A549 (cell line): ENCODE results near the gene SMIM20. TPM values are rescaled to one million over a fixed set of nuclear protein-coding genes. Genes with fewer than 3 reads are reported as not detected.

ENCODE experiments used
- ATAC-seq, 2 experiments: fragments of 200-7000 bp in 1 of 2; fragments of >200 bp in 1 of 2; cut with Nextera tagmentation in 1 of 2; cut with Tn5 transposase in 1 of 2; 3 replicates each; pipeline versions ENCODE4 v1.8.0 to v1.9.1; 2018 to 2020; ENCODE audit warnings: mild to moderate bottlenecking in 1 of 2, moderate library complexity in 1 of 2
- CTCF ChIA-PET: fragments of 300-600 bp; sonication (Branson Sonifier 250); formaldehyde crosslinking; extraction: SDS; loops from one replicate; lab custom pipeline; 2021; ENCODE audit warnings: antibody characterized with exemption, inconsistent platforms; lab: Yijun Ruan, JAX
- POLR2A ChIA-PET: fragments of 350-600 bp; formaldehyde crosslinking; extraction: SDS; loops from one replicate; lab custom pipeline; 2021; ENCODE audit warnings: antibody characterized with exemption, inconsistent platforms; lab: Yijun Ruan, JAX
- DNase-seq, 2 experiments: peaks; one replicate each; pipeline versions ENCODE4 v3.0.0 to v3.0.0-alpha.2; 2011 to 2016; ENCODE audit warnings: low read depth in 1 of 2, low spot score in 1 of 2
- FAIRE-seq: peaks from 2 replicates; lab custom pipeline; 2011; peaks lifted over from hg19 to GRCh38; lab: Jason Lieb, UNC
- H3K27ac ChIP-seq, 2 experiments: fragments of >200 bp; sonication (Bioruptor Twin); formaldehyde crosslinking; 3 replicates each; pipeline ENCODE4 v1.5.1; 2016 to 2017
- H3K4me1 ChIP-seq: fragments of >200 bp; sonication (Bioruptor Twin); formaldehyde crosslinking; 3 replicates; pipeline ENCODE4 v1.6.1; 2016
- H3K4me2 ChIP-seq: fragments of >200 bp; sonication (Bioruptor Twin); formaldehyde crosslinking; 3 replicates; pipeline ENCODE4 v1.6.1; 2016
- H3K4me3 ChIP-seq: fragments of >200 bp; sonication (Bioruptor Twin); formaldehyde crosslinking; 3 replicates; pipeline ENCODE4 v1.5.1; 2016
- H3K9me3 ChIP-seq: fragments of >200 bp; sonication (Bioruptor Twin); formaldehyde crosslinking; 3 replicates; pipeline ENCODE4 v1.6.1; 2016
- BHLHE40 ChIP-seq: IDR thresholded peaks from 2 replicates; pipeline ENCODE4 v1.6.1; 2012; ENCODE audit warnings: low read depth, low read length, inconsistent platforms
- CBX2 ChIP-seq: fragments of 200-600 bp; sonication (generic); IDR thresholded peaks from 2 replicates; pipeline ENCODE4 v1.6.1; 2016; ENCODE audit warnings: low read depth, mild to moderate bottlenecking, borderline replicate concordance
- CBX8 ChIP-seq: fragments of 200-600 bp; sonication (generic); IDR thresholded peaks from 2 replicates; pipeline ENCODE4 v1.6.1; 2016
- EHF ChIP-seq: fragments of 250-450 bp; sonication (Bioruptor Pico); IDR thresholded peaks from 2 replicates; pipeline ENCODE4 v1.5.0; 2020; ENCODE audit warnings: mild to moderate bottlenecking
- FOSL2 ChIP-seq, 2 experiments: fragments of 450-650 bp in 1 of 2; fragments of >200 bp in 1 of 2; sonication (Bioruptor Twin) in 1 of 2; formaldehyde crosslinking; IDR thresholded peaks; 2 replicates each; pipeline versions ENCODE4 v1.5.0 to v1.6.1; 2016 to 2020; ENCODE audit warnings: mild to moderate bottlenecking in 1 of 2, moderate library complexity in 1 of 2
- GATA3 ChIP-seq: IDR thresholded peaks from 2 replicates; pipeline ENCODE4 v1.6.1; 2012; ENCODE audit warnings: borderline replicate concordance
- HDAC2 ChIP-seq: fragments of 200-600 bp; sonication (generic); IDR thresholded peaks from 2 replicates; pipeline ENCODE4 v1.6.1; 2016
- HOXB5 ChIP-seq: fragments of 250-450 bp; sonication (Bioruptor Pico); IDR thresholded peaks from 2 replicates; pipeline ENCODE4 v1.5.0; 2020; ENCODE audit warnings: mild to moderate bottlenecking, moderate library complexity
- JUN ChIP-seq, 2 experiments: fragments of >200 bp; sonication (Bioruptor Twin); formaldehyde crosslinking; IDR thresholded peaks; 2 replicates in 1 of 2; 3 replicates in 1 of 2; pipeline ENCODE4 v1.6.1; 2016 to 2017
- JUNB ChIP-seq: fragments of >200 bp; sonication (Bioruptor Twin); formaldehyde crosslinking; IDR thresholded peaks from 2 replicates; pipeline ENCODE4 v1.6.1; 2016
- KDM1A ChIP-seq: fragments of 200-600 bp; sonication (generic); IDR thresholded peaks from 2 replicates; pipeline ENCODE4 v1.6.1; 2016; ENCODE audit warnings: low read depth, mild to moderate bottlenecking
- MAFK ChIP-seq: fragments of 450-650 bp; IDR thresholded peaks from 2 replicates; pipeline ENCODE4 v1.6.1; 2014; ENCODE audit not compliant: partially characterized antibody
- MAZ ChIP-seq: fragments of 150-350 bp; IDR thresholded peaks from 2 replicates; pipeline ENCODE4 v1.6.1; 2014; ENCODE audit warnings: antibody characterized with exemption, low read depth, low read length, borderline replicate concordance
- NFE2L2 ChIP-seq: fragments of 150-350 bp; conservative IDR thresholded peaks from 2 replicates; pipeline ENCODE4 v1.6.1; 2014; ENCODE audit warnings: low read length
- NR3C1 ChIP-seq: fragments of >200 bp; sonication (Bioruptor Twin); formaldehyde crosslinking; IDR thresholded peaks from 3 replicates; pipeline ENCODE4 v1.6.1; 2017
- RCOR1 ChIP-seq: fragments of 150-350 bp; IDR thresholded peaks from 2 replicates; pipeline ENCODE4 v1.6.1; 2014; ENCODE audit warnings: antibody characterized with exemption, low read length, low read depth
- RNF2 ChIP-seq: fragments of 200-600 bp; sonication (generic); IDR thresholded peaks from 2 replicates; pipeline ENCODE4 v1.6.1; 2016; ENCODE audit warnings: low read depth, mild to moderate bottlenecking, antibody characterized with exemption, moderate library complexity, borderline replicate concordance
- SMC3 ChIP-seq: fragments of >200 bp; sonication (Bioruptor Twin); formaldehyde crosslinking; IDR thresholded peaks from 3 replicates; pipeline ENCODE4 v1.6.1; 2018; ENCODE audit warnings: inconsistent platforms
- SREBF2 ChIP-seq: fragments of 450-650 bp; IDR thresholded peaks from 2 replicates; pipeline ENCODE4 v1.6.1; 2014; ENCODE audit warnings: mild to moderate bottlenecking, moderate library complexity
- TP53 ChIP-seq: fragments of 250-450 bp; sonication (Bioruptor Pico); IDR thresholded peaks from 2 replicates; pipeline ENCODE4 v1.5.0; 2021; ENCODE audit warnings: mild to moderate bottlenecking, moderate library complexity
- ZC3H11A ChIP-seq: fragments of 450-650 bp; IDR thresholded peaks from 2 replicates; pipeline ENCODE4 v1.6.1; 2014; ENCODE audit warnings: antibody characterized with exemption, mild to moderate bottlenecking
- ZSCAN20 ChIP-seq: fragments of 250-450 bp; sonication (Bioruptor Pico); IDR thresholded peaks from 2 replicates; pipeline ENCODE4 v1.8.0; 2022; ENCODE audit warnings: mild to moderate bottlenecking, moderate library complexity
- WGBS: methylation state at CpG from one replicate; pipeline ENCODE4 v1.1.6; 2017; ENCODE audit errors: missing lambda C conversion rate; 5-methylcytosine and 5-hydroxymethylcytosine counted together
- polyA plus RNA-seq, 4 experiments: library from polyadenylated mRNA; depleted of rRNA in 3 of 4; stranded (reverse); fragments of >200 nt; fragmentation: RNase III in 1 of 4; extraction: RNeasy Plus Mini Kit Qiagen cat#74134 plus additional on column Dnase treatment in 1 of 4; gene quantifications; 2 replicates in 3 of 4; 3 replicates in 1 of 4; pipeline ENCODE4 v1.2.3, GENCODE V29; 2011 to 2017
- TF ChIP-seq, protein P1 (sequence below): fragments of 250-450 bp; sonication (Bioruptor Pico); IDR thresholded peaks from 2 replicates; pipeline ENCODE4 v1.5.0; 2021; ENCODE audit warnings: mild to moderate bottlenecking, moderate library complexity, borderline replicate concordance
- TF ChIP-seq, protein P2 (sequence below): fragments of >200 bp; sonication (Bioruptor Twin); formaldehyde crosslinking; IDR thresholded peaks from 3 replicates; pipeline ENCODE4 v1.5.1; 2016
- TF ChIP-seq, protein P3 (sequence below): fragments of 250-450 bp; sonication (Bioruptor Pico); IDR thresholded peaks from 2 replicates; pipeline ENCODE4 v1.5.0; 2020; ENCODE audit warnings: low read depth, mild to moderate bottlenecking, moderate library complexity
- TF ChIP-seq, protein P4 (sequence below): fragments of >200 bp; sonication (Bioruptor Twin); formaldehyde crosslinking; IDR thresholded peaks from 3 replicates; pipeline ENCODE4 v1.6.1; 2016
- TF ChIP-seq, protein P5 (sequence below): IDR thresholded peaks from 2 replicates; pipeline ENCODE4 v1.6.1; 2012; ENCODE audit warnings: low read depth, borderline replicate concordance
- TF ChIP-seq, protein P6 (sequence below): IDR thresholded peaks from 2 replicates; pipeline ENCODE4 v1.6.1; 2012

SMIM20 gene
- polyA plus RNA-seq, 2 of the 4 experiments (the other 2 are of a cell fraction) = 32.9 to 50.5 TPM

DNA sequence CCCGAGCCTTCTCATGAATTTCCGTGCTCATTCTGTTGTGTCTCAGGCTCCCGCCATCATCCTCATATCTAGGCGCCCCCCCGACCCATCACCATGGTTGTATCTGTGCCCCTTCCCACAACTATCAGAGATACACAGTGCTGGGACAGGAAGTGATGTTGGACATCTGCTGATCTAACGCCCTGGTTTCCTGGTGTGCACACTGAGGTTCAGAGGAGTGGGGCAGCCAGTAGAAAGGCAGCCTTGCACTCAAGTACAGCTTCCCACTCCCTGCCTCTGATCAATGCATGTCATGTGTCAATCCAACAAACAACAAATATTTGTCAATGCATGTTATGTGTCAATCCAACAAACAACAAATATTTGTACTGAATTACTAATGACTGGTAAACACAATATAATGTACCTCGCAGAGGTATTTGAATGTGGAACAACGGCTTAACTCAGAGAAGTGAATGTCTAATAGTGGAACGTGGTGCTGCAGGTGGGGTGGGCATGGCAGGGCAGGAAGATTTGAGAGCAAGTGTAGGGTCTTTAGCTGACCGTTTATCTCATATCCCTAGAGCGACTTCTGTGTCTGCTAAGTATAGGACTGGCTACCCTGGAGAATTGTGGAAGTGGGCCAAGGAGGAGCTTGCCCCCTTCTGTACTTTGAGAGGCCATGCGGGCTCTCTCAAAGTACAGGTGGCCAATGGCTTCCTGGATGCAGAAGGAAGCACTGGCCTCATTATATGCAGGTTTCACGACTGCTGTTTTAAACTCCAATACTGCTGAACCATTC is 41.0 kb upstream of the SMIM20 start:
- no peak for TF ChIP-seq RNF2
- TF ChIP-seq ZC3H11A = no peak
- TF ChIP-seq MAFK = no peak
- no peak for TF ChIP-seq CBX8
- TF ChIP-seq JUNB = no peak
- no peak for TF ChIP-seq FOSL2 (IDR thresholded peaks at IDR 0.05)
- TF ChIP-seq FOSL2 (CRISPR knock-in tag; IDR thresholded peaks at IDR 0.05) = no peak
- TF ChIP-seq, protein P1, sequence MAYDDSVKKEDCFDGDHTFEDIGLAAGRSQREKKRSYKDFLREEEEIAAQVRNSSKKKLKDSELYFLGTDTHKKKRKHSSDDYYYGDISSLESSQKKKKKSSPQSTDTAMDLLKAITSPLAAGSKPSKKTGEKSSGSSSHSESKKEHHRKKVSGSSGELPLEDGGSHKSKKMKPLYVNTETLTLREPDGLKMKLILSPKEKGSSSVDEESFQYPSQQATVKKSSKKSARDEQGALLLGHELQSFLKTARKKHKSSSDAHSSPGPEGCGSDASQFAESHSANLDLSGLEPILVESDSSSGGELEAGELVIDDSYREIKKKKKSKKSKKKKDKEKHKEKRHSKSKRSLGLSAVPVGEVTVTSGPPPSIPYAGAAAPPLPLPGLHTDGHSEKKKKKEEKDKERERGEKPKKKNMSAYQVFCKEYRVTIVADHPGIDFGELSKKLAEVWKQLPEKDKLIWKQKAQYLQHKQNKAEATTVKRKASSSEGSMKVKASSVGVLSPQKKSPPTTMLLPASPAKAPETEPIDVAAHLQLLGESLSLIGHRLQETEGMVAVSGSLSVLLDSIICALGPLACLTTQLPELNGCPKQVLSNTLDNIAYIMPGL (CRISPR knock-in tag) = no peak
- no peak for TF ChIP-seq JUN (IDR thresholded peaks at IDR 0.05)
- TF ChIP-seq SMC3 = no peak
- TF ChIP-seq CBX2 = no peak
- TF ChIP-seq, protein P2, sequence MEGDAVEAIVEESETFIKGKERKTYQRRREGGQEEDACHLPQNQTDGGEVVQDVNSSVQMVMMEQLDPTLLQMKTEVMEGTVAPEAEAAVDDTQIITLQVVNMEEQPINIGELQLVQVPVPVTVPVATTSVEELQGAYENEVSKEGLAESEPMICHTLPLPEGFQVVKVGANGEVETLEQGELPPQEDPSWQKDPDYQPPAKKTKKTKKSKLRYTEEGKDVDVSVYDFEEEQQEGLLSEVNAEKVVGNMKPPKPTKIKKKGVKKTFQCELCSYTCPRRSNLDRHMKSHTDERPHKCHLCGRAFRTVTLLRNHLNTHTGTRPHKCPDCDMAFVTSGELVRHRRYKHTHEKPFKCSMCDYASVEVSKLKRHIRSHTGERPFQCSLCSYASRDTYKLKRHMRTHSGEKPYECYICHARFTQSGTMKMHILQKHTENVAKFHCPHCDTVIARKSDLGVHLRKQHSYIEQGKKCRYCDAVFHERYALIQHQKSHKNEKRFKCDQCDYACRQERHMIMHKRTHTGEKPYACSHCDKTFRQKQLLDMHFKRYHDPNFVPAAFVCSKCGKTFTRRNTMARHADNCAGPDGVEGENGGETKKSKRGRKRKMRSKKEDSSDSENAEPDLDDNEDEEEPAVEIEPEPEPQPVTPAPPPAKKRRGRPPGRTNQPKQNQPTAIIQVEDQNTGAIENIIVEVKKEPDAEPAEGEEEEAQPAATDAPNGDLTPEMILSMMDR = no peak
- FAIRE-seq = no peak
- no peak for DNase-seq
- WGBS = 80% methylated on average over 13 of the region's 13 CpGs
- ChIA-PET CTCF (interaction anchor here (1.0 kb wide), 1 partner anchor 9 kb away, joined by 3 read pairs; no protein-coding TSS in a partner anchor), POLR2A (no interaction called here)
- H3K4me1 ChIP-seq = no peaks in the 10 kb centered on the region
- ATAC-seq = no peak
- no peak overlapping the region for H3K27ac ChIP-seq
- H3K9me3 ChIP-seq = no peaks in the 10 kb centered on the region
- H3K4me3 ChIP-seq = no peak overlapping the region
- no peak overlapping the region for H3K4me2 ChIP-seq

DNA sequence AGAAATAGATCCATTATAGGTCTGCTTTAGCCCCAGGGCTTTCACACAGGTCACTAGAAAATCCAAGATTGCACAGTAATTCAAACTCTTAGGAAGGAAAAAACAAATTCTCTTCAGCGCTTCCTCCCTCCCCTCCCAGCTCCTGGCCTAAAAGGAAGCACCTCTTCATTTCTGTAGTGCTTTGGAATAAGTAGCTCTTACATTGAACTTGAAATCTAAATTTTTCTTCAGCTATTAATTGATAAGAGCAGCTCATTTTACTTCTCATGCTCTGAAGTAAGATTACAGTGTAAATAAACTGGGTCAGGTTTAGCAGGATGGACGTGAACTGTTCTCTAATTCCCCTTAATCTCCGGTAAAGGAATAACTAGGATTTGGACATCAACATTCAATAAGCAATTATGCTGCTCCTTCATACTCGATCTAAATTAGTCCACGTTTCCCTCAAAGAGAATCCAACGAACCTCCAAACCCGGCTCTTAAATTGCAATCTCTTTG is 40.3 kb upstream of the SMIM20 start:
- no peaks in the 10 kb centered on the region for H3K4me1 ChIP-seq
- no peak for ATAC-seq
- H3K4me3 ChIP-seq = no peak overlapping the region
- H3K27ac ChIP-seq = no peak overlapping the region
- 80% methylated on average over 7 of the region's 7 CpGs for WGBS
- ChIA-PET CTCF (interaction anchor here (1.0 kb wide), 1 partner anchor 10 kb away, joined by 3 read pairs; no protein-coding TSS in a partner anchor), POLR2A (no interaction called here)
- no peaks in the 10 kb centered on the region for H3K9me3 ChIP-seq
- TF ChIP-seq MAZ = no peak
- TF ChIP-seq HOXB5 (CRISPR knock-in tag) = no peak
- no peak for TF ChIP-seq HDAC2
- no peak for TF ChIP-seq SREBF2
- TF ChIP-seq, protein P3, sequence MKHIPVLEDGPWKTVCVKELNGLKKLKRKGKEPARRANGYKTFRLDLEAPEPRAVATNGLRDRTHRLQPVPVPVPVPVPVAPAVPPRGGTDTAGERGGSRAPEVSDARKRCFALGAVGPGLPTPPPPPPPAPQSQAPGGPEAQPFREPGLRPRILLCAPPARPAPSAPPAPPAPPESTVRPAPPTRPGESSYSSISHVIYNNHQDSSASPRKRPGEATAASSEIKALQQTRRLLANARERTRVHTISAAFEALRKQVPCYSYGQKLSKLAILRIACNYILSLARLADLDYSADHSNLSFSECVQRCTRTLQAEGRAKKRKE (CRISPR knock-in tag) = no peak
- TF ChIP-seq ZSCAN20 = no peak
- TF ChIP-seq TP53 (CRISPR knock-in tag) = no peak
- no peak for FAIRE-seq
- DNase-seq = no peak
- H3K4me2 ChIP-seq = no peak overlapping the region

DNA sequence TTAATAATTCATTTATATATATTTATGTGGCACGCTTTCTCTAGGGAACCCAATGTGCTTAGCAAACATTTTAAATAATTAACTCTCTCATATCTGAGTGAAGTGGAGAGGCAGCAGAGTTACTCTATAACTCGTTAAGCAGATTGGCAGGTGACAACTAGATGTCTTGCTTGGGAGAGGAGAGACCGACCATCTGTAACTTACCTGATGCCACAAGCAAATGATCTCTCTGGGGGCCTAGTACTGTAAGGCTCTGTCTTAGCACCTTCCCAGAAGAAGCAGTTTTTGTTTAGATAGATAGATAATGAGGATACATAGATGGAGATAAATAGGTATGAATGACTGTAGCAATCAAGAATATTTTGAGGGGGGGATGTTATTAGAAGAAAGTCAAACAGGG is 39.4 kb upstream of the SMIM20 start:
- WGBS = 82% methylated on average over 3 of the region's 3 CpGs
- no peak for DNase-seq
- ChIA-PET POLR2A (no interaction called here), CTCF (no interaction called here)
- Histone ChIP-seq H3K9me3 (no peaks in the 10 kb centered on the region), H3K4me3 (no peak overlapping the region), H3K27ac (no peak overlapping the region), H3K4me2 (no peak overlapping the region), H3K4me1 (no peaks in the 10 kb centered on the region)
- no peak for FAIRE-seq
- no peak for ATAC-seq
- no peak for TF ChIP-seq BHLHE40
- TF ChIP-seq, protein P4, sequence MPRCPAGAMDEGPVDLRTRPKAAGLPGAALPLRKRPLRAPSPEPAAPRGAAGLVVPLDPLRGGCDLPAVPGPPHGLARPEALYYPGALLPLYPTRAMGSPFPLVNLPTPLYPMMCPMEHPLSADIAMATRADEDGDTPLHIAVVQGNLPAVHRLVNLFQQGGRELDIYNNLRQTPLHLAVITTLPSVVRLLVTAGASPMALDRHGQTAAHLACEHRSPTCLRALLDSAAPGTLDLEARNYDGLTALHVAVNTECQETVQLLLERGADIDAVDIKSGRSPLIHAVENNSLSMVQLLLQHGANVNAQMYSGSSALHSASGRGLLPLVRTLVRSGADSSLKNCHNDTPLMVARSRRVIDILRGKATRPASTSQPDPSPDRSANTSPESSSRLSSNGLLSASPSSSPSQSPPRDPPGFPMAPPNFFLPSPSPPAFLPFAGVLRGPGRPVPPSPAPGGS = no peak
- TF ChIP-seq GATA3 = no peak
- TF ChIP-seq, protein P5, sequence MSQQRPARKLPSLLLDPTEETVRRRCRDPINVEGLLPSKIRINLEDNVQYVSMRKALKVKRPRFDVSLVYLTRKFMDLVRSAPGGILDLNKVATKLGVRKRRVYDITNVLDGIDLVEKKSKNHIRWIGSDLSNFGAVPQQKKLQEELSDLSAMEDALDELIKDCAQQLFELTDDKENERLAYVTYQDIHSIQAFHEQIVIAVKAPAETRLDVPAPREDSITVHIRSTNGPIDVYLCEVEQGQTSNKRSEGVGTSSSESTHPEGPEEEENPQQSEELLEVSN = no peak
- no peak for TF ChIP-seq TP53 (CRISPR knock-in tag)
- TF ChIP-seq, protein P6, sequence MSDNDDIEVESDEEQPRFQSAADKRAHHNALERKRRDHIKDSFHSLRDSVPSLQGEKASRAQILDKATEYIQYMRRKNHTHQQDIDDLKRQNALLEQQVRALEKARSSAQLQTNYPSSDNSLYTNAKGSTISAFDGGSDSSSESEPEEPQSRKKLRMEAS = no peak
- TF ChIP-seq JUN (IDR thresholded peaks at IDR 0.05) = no peak
- TF ChIP-seq HOXB5 (CRISPR knock-in tag) = no peak
- no peak for TF ChIP-seq NR3C1
- no peak for TF ChIP-seq KDM1A
- TF ChIP-seq EHF (CRISPR knock-in tag) = no peak
- no peak for TF ChIP-seq RCOR1
- no peak for TF ChIP-seq NFE2L2
